Retinal pigment epithelial cell (primary cell): Measurements from ENCODE around the gene SHISAL1.

Experiments
- DNase-seq: peaks from one replicate; pipeline ENCODE4 v3.0.0-alpha.2; 2010; ENCODE audit warnings: low read depth
- H3K4me3 ChIP-seq: 2 replicates; pipeline ENCODE4 v1.5.1; 2011; ENCODE audit warnings: mild to moderate bottlenecking, low read length, control low read depth, moderate library complexity
- CTCF ChIP-seq: conservative IDR thresholded peaks from 2 replicates; pipeline ENCODE4 v1.5.1; 2011; ENCODE audit warnings: low read depth, low read length, control low read depth, inconsistent platforms

The SHISAL1 gene

GRCh38 chr22:44268431-44269116, 44.2 kb downstream of the SHISAL1 start:
- no peak for DNase-seq
- no peak for TF ChIP-seq CTCF
- H3K4me3 ChIP-seq = no peak overlapping the region

GRCh38 chr22:44267856-44268255, 44.9 kb downstream of the SHISAL1 start:
- DNase-seq = no peak
- no peak for TF ChIP-seq CTCF
- no peak overlapping the region for H3K4me3 ChIP-seq

GRCh38 chr22:44266796-44267760, 45.7 kb downstream of the SHISAL1 start:
- DNase-seq = no peak
- TF ChIP-seq CTCF = no peak
- H3K4me3 ChIP-seq = no peak overlapping the region

- no peak overlapping the region for H3K4me3 ChIP-seq
- TF ChIP-seq CTCF = no peak
- no peak for DNase-seq
Observed at GRCh38 chr22:44263547-44263946, 49.2 kb downstream of the SHISAL1 start.

GRCh38 chr22:44261861-44262595, 50.7 kb downstream of the SHISAL1 start:
- no peak overlapping the region for H3K4me3 ChIP-seq
- DNase-seq = no peak
- TF ChIP-seq CTCF = no peak

GRCh38 chr22:44261164-44261860, 51.4 kb downstream of the SHISAL1 start:
- no peak for TF ChIP-seq CTCF
- no peak for DNase-seq
- H3K4me3 ChIP-seq = no peak overlapping the region
